ENCODE data around the gene TRPV5.

TRPV5 gene

GRCh38 chr7:142894985-142895593 is 38.5 kb downstream of the TRPV5 start:
- in situ Hi-C loops (cut with HindIII; ENCODE audit: low pct_ligation_motif_present, low pct_unique_long_range_greater_than_20kb, low sequenced_read_pairs) = no loop called here
- no peak for DNase-seq

- DNase-seq = no peak
- in situ Hi-C loops (cut with HindIII; ENCODE audit: low pct_ligation_motif_present, low pct_unique_long_range_greater_than_20kb, low sequenced_read_pairs) = no loop called here
Observed at GRCh38 chr7:142894112-142894984, 39.2 kb downstream of the TRPV5 start.

GRCh38 chr7:142892951-142893350 is 40.6 kb downstream of the TRPV5 start:
- no peak for DNase-seq
- in situ Hi-C loops (cut with HindIII; ENCODE audit: low pct_ligation_motif_present, low pct_unique_long_range_greater_than_20kb, low sequenced_read_pairs) = no loop called here

- DNase-seq = no peak
- in situ Hi-C loops (cut with HindIII; ENCODE audit: low pct_ligation_motif_present, low pct_unique_long_range_greater_than_20kb, low sequenced_read_pairs) = no loop called here
Observed at GRCh38 chr7:142891490-142892082, 42.0 kb downstream of the TRPV5 start.

- no peak for DNase-seq
- in situ Hi-C loops (cut with HindIII; ENCODE audit: low pct_ligation_motif_present, low pct_unique_long_range_greater_than_20kb, low sequenced_read_pairs) = no loop called here
Observed at GRCh38 chr7:142890874-142891485, 42.6 kb downstream of the TRPV5 start.

- DNase-seq = no peak
- in situ Hi-C loops (cut with HindIII; ENCODE audit: low pct_ligation_motif_present, low pct_unique_long_range_greater_than_20kb, low sequenced_read_pairs) = no loop called here
Observed at GRCh38 chr7:142889816-142890215, 43.7 kb downstream of the TRPV5 start.

- in situ Hi-C loops (cut with HindIII; ENCODE audit: low pct_ligation_motif_present, low pct_unique_long_range_greater_than_20kb, low sequenced_read_pairs) = no loop called here
- no peak for DNase-seq
Observed at GRCh38 chr7:142887282-142888015, 46.1 kb downstream of the TRPV5 start.

- no peak for DNase-seq
- in situ Hi-C loops (cut with HindIII; ENCODE audit: low pct_ligation_motif_present, low pct_unique_long_range_greater_than_20kb, low sequenced_read_pairs) = no loop called here
Observed at GRCh38 chr7:142886866-142887265, 46.7 kb downstream of the TRPV5 start.

- in situ Hi-C loops (cut with HindIII; ENCODE audit: low pct_ligation_motif_present, low pct_unique_long_range_greater_than_20kb, low sequenced_read_pairs) = no loop called here
- no peak for DNase-seq
Observed at GRCh38 chr7:142885311-142886230, 48.0 kb downstream of the TRPV5 start, which contains the start of gene TRPV6. TRPV6 (minus strand) TSS chr7:142885745.

GRCh38 chr7:142884286-142884640 is 49.3 kb downstream of the TRPV5 start:
- in situ Hi-C loops (cut with HindIII; ENCODE audit: low pct_ligation_motif_present, low pct_unique_long_range_greater_than_20kb, low sequenced_read_pairs) = no loop called here
- DNase-seq = no peak

GRCh38 chr7:142883571-142884285 is 49.8 kb downstream of the TRPV5 start:
- in situ Hi-C loops (cut with HindIII; ENCODE audit: low pct_ligation_motif_present, low pct_unique_long_range_greater_than_20kb, low sequenced_read_pairs) = no loop called here
- no peak for DNase-seq

GRCh38 chr7:142883145-142883544 is 50.4 kb downstream of the TRPV5 start:
- in situ Hi-C loops (cut with HindIII; ENCODE audit: low pct_ligation_motif_present, low pct_unique_long_range_greater_than_20kb, low sequenced_read_pairs) = no loop called here
- no peak for DNase-seq

GRCh38 chr7:142882338-142882678 is 51.2 kb downstream of the TRPV5 start:
- in situ Hi-C loops (cut with HindIII; ENCODE audit: low pct_ligation_motif_present, low pct_unique_long_range_greater_than_20kb, low sequenced_read_pairs) = no loop called here
- no peak for DNase-seq

- no peak for DNase-seq
- in situ Hi-C loops (cut with HindIII; ENCODE audit: low pct_ligation_motif_present, low pct_unique_long_range_greater_than_20kb, low sequenced_read_pairs) = no loop called here
Observed at GRCh38 chr7:142881586-142882337, 51.8 kb downstream of the TRPV5 start.

GRCh38 chr7:142880876-142881505 is 52.6 kb downstream of the TRPV5 start:
- in situ Hi-C loops (cut with HindIII; ENCODE audit: low pct_ligation_motif_present, low pct_unique_long_range_greater_than_20kb, low sequenced_read_pairs) = no loop called here
- DNase-seq = peak; percentile 60

GRCh38 chr7:142879060-142879459 is 54.5 kb downstream of the TRPV5 start:
- in situ Hi-C loops (cut with HindIII; ENCODE audit: low pct_ligation_motif_present, low pct_unique_long_range_greater_than_20kb, low sequenced_read_pairs) = no loop called here
- no peak for DNase-seq
